RWPE1 (cell line): Measurements from ENCODE around the gene CAMK2D.

Experiments used
- CTCF ChIA-PET: fragments of 350-600 bp; sonication (Branson Sonifier 250); formaldehyde crosslinking; extraction: SDS; loops from one replicate; lab custom pipeline; 2021; lab: Yijun Ruan, JAX
- POLR2A ChIA-PET: fragments of 400-600 bp; formaldehyde crosslinking; extraction: SDS; loops from one replicate; lab custom pipeline; 2020; ENCODE audit warnings: antibody characterized with exemption; ENCODE audit not compliant: low non-redundant PET; lab: Yijun Ruan, JAX
- DNase-seq: peaks from one replicate; pipeline ENCODE4 v3.0.0; 2012; ENCODE audit warnings: low spot score
- H3K27ac ChIP-seq: fragments of 450-650 bp; 2 replicates; pipeline ENCODE4 v1.5.1; 2017
- TF ChIP-seq, protein P1 (sequence below): fragments of 450-650 bp; conservative IDR thresholded peaks from 2 replicates; pipeline ENCODE4 v1.5.1; 2017; ENCODE audit warnings: low read depth, mild to moderate bottlenecking

The CAMK2D gene

DNA sequence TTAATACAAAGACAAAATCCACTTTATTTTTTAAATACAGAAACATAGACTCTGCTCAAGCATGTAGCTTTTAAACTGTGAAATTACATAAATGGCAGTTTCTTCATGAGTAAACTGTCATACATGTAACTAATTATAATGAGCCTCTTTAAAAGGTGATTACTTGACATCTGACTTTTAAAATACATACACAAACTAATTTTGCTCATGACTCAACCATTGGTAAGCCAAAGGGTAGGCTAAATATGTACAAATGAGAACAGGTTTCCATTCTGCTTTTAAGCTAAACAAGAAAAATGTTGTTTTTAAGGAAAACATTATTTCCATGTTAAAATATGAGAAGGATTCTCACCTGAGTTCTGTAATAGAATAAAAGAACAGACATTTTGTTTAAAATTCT lies 27.9 kb downstream of the CAMK2D start:
- H3K27ac ChIP-seq = no peak overlapping the region
- ChIA-PET CTCF (no interaction called here), POLR2A (no interaction called here)

DNA sequence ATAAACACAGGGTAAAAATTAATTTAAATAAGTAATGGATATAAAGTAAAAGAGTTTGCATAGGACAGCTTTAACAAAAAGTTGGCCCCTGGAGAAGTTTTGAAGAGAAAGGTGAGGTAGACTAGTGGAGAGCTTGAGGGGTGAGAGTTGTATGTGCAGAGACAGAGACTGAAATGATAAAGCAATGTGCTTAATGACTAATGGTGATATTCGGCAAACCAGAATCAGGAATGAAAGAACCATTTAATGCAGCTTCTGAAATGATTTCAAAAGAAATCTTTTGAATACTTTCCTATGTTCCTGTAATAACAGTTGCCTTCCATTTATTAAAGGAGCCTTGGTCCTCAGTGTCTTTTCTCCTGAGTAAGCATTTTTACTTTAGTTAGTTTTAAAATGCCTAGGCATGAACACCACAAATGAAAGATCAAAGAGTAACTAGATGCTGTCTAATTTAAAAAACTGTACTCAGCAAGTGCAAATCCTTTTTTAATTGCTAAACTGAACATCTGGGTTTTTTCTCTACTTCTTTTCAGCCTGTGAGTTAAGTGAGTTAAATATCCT lies 28.5 kb downstream of the CAMK2D start:
- TF ChIP-seq, protein P1, sequence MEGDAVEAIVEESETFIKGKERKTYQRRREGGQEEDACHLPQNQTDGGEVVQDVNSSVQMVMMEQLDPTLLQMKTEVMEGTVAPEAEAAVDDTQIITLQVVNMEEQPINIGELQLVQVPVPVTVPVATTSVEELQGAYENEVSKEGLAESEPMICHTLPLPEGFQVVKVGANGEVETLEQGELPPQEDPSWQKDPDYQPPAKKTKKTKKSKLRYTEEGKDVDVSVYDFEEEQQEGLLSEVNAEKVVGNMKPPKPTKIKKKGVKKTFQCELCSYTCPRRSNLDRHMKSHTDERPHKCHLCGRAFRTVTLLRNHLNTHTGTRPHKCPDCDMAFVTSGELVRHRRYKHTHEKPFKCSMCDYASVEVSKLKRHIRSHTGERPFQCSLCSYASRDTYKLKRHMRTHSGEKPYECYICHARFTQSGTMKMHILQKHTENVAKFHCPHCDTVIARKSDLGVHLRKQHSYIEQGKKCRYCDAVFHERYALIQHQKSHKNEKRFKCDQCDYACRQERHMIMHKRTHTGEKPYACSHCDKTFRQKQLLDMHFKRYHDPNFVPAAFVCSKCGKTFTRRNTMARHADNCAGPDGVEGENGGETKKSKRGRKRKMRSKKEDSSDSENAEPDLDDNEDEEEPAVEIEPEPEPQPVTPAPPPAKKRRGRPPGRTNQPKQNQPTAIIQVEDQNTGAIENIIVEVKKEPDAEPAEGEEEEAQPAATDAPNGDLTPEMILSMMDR = no peak
- ChIA-PET CTCF (interaction anchor here (0.6 kb wide), 1 partner anchor 195 kb away, joined by 3 read pairs; no protein-coding TSS in a partner anchor), POLR2A (no interaction called here)
- no peak overlapping the region for H3K27ac ChIP-seq
- no peak for DNase-seq

More for the DNA sequence above, 27.9 kb downstream of the CAMK2D start:
- DNase-seq = no peak
- TF ChIP-seq, protein P1 = no peak

DNA sequence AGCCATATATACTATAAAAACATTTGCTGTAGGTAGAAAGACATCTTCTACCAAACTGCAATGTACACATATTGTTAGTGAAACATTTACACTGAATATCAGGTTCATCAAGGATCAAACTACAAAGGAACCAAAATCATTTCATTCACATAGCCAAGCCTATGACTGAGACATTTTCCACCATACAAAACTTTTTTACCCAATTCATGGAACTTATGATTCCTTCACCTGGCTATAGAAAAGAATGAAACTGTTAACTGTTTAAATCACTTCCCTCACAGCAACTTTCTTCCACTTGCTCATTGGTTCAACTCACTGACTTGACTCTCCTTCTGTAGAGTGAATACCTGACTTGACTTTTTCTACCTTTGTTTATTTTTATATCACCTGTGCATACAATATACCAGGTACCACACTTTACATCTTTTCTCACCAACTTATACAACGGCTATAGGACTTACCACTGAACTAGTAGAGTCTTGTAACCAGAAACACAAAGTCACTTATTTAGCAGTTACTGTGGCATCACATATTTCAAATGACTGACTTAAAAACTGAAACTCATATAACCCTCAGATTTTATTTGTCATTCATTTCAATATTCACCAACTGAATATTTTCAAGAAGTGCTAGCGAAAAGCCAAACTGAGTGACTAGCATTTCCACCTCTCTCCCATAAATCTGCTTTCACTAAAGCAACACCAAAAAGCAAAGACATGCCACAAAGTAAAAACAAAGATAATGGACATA lies 30.9 kb downstream of the CAMK2D start:
- H3K27ac ChIP-seq = no peak overlapping the region
- DNase-seq = no peak
- TF ChIP-seq, protein P1 = no peak
- ChIA-PET CTCF (no interaction called here), POLR2A (no interaction called here)

DNA sequence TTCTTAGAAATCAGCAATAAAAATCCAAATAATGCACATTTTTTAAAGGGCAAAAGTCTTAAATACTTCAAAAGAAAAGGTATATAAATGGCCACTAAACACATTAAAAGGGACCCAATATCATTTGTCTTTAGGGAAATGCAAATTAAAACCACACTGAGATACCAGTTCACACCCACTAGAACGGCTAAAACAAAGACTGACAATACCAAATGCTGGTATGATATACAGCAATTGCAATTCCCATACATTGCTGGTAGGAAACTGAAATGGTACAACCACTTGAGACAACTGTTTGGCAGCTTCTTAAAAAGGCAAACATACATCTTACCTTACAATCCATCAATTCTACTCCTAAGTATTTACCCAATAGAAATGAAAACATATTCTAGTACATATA lies 33.7 kb downstream of the CAMK2D start:
- CTCF ChIA-PET = no interaction called here
- TF ChIP-seq, protein P1 = no peak
- POLR2A ChIA-PET = no interaction called here
- H3K27ac ChIP-seq = no peak overlapping the region
- no peak for DNase-seq

DNA sequence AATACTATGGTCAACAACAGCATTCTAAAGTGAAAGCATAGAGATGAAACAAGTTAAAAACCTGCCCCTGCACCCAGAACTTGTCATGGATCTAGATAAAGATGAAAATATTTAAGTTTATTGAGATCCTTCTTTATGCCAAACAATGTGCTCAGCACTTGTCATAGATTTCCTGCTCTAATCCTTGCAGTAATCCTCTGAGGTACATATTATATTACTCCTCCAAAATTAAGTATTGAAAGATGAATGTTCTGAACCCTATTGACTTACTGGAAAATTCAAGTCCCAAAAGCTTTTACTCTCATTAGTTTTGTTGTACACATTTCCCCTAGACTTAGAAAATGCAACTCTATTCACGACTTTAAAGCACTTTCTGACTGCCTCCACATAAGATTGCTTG lies 35.6 kb downstream of the CAMK2D start:
- ChIA-PET POLR2A (no interaction called here), CTCF (no interaction called here)
- H3K27ac ChIP-seq = no peak overlapping the region
- TF ChIP-seq, protein P1 = no peak
- no peak for DNase-seq

DNA sequence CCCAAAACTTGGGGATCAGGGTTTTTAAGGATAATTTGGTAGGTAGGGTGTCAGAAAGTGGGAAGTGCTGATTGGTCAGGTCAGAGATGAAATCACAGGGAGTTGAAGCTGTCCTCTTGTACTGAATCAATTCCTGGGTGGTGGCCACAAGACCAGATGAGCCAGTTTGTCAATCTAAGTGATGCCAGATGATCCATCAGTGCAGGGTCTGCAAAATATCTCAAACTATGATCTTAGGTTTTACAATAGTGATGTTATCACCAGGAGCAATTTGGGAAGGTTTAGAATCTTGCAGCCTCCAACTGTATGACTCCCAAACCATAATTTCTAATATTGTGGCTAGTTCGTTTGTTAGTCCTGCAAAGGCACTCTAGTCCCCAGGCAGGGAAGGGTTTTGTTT lies 43.3 kb downstream of the CAMK2D start:
- TF ChIP-seq, protein P1 = no peak
- CTCF ChIA-PET = interaction anchor here (0.7 kb wide), 1 partner anchor 129 kb away, joined by 3 read pairs; no protein-coding TSS in a partner anchor
- DNase-seq = no peak
- no peak overlapping the region for H3K27ac ChIP-seq
- POLR2A ChIA-PET = no interaction called here
